OCI-M2 (cell line): ENCODE measurements around the gene BBIP1.
A peak's percentile ranks its signal among the peaks of the same experiment; 100 is the strongest.
"Not testable (repeated sequence)": the region's sequence is repeated elsewhere in the genome, so short reads cannot be mapped to it uniquely, and the experiment has no call there.

Experiments used
- DNase-seq: peaks from one replicate; lab custom pipeline; 2025; ENCODE audit not compliant: unreplicated experiment; lab: John Stamatoyannopoulos, UW

Gene BBIP1

DNA sequence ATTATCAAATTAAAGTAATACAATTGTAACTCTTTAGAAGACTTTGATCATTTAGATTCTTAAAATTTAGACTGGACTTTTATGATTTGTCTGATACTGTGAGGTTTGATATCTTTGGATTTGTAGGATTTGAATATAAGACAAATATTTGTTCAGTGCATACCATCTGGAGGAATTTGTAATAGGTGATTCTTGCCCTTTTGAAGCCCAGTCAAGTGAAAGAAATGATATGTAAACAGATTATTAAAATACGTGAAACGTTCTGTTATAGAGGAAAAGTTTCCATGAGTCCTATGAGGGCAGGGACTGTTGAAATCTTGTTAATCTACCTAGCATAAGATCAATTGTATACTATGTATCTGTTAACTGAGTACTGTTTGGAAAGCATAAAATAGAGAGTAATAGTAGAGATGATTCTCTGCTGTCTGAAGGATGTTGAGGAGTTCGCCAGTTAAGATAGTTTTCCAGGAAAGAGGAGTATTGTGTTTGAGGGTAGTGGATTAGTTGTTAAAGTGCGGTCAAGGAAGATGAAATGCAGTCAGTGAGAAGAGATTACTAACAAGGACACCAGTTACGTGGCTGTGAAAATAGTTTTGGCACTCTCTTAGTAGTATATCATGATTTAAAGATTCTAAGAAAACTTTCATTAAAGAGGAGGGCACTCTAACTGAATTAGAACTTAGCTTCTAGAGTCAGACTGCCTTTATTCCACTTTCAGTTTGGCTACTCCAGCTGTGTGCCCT, 32.9 kb downstream of the BBIP1 start:
- DNase-seq, result no peak

DNA sequence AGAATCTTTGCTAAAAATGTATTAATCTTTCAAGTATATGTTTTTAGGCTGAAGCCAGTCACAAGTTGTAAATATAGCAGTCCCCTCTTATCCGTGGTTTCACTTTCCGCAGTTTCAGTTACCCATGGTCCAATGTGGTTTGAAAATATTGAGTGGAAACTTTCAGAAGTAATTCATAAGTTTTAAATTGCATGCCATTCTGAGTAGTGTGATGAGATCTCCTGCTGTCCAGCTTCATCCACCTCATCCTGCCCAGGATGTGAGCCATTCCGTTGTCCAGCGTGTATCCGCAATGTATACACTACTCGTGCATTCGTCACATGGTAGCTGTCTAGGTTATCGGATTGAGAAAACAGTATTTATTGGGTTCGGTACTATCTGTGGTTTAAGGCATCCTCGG, 35.1 kb downstream of the BBIP1 start:
- no peak for DNase-seq

DNA sequence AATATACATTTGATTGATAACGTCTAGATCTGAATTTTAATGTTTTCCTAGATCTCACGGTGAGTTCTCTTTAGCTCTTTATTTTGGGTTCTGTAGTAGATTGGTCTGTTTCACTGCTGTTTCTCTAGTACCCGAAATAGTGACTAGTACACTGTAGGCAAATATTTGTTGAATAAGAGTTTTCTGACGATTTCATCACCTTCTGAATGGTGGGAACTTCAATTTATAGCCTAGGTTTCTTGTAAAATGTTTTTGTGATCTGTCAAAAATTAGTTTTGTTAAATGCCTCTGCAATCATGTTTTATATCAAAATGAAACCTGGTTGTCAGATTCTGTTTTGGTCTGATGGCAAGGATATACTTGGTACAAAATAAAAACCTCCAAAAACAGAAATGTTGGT, 37.1 kb downstream of the BBIP1 start:
- DNase-seq, result no peak

DNA sequence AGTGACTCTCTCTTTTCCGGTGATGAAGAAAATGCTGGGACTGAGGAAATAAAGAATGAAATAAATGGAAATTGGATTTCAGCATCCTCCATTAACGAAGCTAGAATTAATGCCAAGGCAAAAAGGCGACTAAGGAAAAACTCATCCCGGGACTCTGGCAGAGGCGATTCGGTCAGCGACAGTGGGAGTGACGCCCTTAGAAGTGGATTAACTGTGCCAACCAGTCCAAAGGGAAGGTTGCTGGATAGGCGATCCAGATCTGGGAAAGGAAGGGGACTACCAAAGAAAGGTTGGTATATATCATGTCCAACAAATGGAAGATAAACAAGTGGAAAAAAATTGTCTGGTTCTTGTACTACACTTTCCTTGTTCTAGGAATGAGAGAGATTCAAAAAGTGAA, 37.7 kb downstream of the BBIP1 start:
- DNase-seq, result no peak

DNA sequence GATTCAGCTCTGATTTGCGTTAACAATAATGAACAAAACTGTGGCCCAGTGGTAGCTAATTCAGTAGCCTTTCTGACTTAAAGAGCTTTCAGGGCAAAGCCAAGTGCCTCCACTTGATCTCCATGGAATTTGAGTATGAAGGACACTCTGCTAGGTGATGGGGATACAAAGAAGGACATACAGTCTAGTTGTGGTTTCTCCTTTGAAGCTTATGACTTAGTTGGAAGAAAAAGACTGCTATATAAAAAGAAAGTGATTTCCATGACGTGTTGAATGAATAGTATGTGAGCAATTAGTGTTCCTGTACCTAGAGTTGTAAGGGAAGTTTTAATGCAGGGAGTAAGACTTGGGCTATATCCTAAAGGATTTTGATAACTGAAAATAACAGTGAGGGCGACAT, 39.0 kb downstream of the BBIP1 start:
- DNase-seq, result no peak

DNA sequence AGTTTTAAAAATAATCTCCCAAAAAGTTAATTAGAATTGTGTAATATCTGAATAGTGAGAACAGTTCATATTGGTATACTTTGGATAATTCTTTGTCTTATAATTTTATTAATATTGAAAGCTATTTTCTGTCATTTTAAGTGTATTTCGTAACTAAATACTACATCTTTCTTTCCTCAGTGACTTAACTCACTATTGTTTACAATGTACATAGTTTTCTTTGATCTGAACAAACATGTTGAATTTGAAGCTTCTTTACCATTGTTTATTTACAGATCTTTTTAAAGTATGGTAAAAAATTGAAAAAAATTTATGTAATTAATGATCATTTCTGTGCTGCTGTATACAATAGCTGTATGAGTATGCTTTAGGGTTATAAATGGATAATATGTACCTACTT, 42.2 kb downstream of the BBIP1 start:
- no peak for DNase-seq

DNA sequence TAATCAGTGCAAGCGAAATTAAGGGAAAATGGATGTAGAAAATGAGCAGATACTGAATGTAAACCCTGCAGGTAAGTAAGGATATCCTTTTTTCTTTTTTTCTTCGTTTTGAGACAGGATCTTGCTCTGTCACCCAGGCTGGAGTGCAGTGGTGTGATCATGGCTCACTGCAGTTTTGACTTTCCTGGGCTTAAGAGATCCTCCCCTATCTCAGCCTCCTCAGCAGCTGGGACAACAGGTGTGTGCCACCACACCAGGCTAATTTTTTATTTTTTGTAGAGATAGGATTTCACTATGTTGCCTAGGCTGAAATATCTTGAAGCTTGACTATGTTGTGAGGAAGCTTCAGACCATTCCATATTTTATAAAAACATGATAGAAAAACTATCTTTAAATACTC, 43.0 kb downstream of the BBIP1 start:
- no peak for DNase-seq

DNA sequence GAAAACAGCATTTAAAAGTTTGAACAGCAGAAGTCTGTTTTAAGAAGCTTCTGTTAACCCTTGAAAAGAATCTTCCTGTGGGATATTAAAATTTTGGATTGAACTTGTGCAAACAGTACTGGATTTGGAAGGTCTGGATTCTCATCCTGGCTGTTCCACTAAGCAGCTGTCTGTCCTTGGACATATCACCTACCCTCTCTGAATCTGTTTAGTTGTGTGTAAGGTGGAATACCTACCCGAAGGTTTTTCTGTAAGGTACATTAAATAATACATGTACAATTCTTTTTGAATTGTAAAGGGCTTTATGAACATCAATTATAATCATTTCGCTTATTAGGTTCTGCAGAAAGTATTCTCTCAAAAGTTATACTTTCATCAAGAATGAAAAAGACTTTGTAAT, 45.0 kb downstream of the BBIP1 start:
- DNase-seq, result no peak

DNA sequence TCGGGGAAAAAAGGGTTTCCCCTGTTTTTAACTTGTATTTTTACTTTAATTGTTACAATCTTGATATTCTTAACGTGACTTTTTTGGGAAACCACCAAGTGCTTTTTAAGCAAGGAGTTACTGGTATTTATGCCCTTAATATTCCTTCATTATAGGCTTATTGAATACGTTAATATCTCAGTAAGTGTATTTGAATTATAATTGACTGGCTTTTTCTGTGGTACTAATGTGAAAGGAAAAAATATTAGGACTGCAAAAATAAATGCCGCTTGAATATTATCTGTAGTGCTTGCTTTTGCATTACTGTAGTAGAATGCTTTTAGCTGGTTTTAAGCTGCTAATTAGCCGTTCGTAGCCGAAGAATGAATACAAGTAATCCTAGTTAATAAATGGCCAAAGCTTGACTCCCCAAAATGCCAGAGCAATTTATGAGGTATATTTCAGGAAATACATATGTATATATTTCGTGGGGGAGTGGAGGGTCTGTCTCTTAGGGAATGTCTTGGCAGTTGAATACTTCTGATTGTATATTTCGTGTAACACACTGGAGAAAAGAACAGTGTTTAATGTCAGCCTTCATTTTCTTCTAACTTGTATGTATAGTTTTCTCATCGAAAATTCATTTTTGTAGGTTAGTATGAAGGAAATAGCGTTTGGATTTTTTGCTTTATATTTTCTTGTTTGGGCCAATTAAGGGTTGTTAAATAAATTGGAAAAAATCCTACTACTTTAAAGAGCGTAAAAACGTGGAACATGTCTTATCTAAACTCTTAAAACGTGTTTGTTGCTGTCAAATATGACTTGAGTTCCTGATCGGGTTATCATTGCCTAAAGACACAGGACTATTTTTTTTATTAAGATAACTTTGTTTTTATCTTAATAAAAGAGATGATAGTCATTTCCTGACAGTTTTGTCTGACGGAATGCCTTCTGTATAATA, 45.7 kb downstream of the BBIP1 start:
- DNase-seq, result no peak

DNA sequence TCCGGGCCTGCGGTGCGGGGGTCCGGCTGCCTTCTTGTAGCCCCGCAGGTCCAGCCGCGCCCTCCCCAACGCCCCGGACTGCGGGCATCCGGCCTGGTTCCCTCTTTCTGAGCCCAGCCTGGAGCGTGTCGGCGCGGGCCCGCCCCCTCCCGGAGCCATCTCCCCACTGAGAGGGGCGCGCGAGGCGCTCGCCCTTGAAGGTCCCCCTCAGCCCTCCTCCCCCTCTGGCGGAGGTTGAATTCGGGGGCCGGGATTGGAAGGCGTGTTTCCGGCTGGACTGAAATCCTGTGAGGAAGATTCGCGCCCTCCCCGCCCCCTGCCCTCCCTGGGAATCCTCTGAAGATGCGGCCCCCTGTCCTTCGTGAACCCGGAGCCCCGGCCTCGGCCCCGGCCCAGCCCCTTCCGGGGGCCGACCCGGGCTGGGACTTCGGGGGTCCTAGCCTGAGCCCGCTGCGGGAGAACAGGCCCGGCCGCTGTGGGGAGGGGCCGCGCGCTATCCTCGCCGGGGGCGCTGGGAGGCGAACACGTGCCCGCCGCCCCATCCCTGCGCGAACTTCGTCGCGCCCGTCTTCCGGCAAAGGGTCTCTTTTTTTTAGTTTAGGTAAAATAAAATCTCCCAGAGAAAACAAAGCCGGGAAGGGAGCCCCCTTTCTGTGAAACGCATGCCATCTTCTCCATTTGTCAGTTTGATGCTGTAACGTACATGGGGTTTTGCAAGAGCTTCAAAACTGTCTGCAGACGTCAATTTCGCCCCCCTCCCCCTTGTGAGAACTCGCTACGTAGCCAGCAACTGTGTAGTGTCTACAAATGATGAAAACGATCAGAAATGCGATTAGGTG, 46.6 kb downstream of the BBIP1 start:
- DNase-seq, result no peak

DNA sequence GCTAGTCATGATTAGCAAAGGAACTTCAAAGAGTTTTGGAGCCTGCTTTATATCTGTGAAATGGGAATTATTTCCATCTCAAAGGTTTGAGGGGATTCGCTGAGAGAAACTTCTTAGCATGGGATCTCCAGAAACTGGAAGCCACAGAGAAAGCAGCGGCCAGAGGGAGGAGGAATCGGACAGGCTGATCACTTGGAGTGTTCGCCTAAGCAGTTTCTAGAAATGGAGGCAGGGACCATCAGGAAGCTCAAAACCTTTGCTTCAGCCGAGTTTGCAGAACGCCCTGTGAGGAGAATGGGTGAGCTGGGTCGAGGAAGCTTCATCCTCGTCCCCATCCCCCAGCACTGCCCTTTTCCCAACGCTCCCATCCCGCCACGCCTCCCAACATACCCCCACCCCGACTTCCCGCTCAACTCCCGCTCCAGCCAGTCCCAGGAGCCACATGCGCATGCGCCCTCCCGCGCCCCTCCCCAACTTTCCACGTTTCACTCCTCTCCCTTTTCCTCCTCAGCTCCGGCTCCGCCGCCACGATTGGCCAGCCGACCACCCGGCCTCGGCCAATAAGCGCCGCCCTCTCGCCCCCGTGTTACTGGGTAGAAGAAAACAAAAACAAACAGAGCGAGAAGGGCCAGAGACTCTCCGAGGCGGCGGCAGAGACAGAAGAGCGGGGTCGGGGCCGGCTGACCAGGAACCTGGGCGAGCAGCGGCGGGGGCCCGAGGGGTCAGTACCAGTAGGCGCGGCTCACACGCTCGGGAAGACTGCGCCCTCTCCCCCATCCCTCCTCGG, 47.5 kb downstream of the BBIP1 start, which contains the start of gene PDCD4:
PDCD4 (plus strand) TSS at position 631 of the 787 bp plus-strand sequence. CDS start 4,100 bp downstream, outside the sequence.
- DNase-seq, result peak; percentile 81

DNA sequence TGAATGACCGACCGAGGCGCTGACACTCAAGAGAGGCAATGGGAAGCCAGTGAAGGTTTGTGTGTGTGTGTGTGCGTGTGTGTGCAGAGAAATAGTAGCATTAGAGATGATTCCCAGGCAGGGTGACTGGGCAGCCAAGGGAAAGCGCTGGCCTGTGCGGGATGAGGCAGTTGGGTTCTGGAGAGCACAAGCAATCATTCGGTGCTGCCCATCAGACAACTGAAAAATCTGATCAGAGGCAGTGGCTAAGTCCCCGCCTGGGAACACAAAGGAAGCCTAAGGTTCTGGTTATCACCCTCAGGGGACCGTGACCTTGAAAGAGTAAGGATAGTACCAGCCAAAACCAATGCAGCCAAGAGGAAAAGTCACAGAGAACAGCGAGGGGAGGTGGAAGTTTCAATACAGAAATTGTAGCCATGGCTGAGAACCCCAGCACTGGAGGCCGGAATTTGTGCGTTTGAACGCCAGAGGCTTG, 48.1 kb downstream of the BBIP1 start:
- DNase-seq, result no peak

DNA sequence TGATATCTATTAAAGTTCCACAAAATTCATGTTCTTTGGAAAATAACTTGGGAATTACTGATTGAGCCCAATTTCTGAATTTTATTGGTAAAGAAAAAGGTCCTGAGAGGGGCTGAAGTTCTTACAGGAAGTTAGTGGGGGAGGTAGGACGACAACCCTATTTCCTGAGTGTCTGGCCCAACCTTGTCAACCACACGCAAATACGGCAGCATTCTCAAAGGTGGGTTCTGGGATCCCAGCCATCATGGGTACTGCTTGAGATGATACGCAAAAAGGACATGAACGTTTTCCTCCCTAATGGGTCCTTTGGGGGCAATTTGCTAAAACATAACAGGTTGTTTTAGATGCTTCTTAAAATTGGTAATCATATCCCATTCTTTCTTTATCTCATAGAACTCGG, 50.0 kb downstream of the BBIP1 start:
- DNase-seq, result no peak

DNA sequence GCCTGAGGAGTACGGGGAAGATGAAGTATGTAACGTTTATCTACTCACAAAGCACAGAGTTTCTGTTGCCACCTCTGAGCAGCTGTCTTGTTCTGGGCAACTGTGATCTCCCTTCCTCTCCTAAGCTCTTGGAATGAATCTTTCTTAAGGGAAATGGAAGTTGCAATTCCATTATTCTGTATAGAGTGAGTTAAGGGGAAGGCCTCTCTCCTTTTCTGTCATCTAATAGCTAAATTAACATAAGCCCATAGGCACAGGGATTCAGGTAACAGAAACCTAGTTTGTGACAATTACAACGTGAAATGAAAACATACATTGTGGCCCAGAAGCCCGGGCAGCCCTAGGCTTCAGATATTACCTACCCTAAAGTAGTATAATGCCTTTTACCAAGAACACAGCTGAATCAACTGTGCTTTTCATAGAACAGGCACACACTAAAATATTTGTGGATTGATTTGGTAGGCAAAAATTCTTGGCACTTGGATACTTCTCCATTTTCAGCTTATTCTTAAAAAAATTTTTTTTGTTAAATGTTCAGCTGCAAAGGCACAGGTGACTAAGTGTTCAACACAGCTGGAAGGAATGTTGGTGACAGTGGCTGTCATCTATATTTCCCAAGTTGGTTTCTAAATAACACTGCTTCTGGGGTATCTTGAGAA, 51.0 kb downstream of the BBIP1 start:
- no peak for DNase-seq

DNA sequence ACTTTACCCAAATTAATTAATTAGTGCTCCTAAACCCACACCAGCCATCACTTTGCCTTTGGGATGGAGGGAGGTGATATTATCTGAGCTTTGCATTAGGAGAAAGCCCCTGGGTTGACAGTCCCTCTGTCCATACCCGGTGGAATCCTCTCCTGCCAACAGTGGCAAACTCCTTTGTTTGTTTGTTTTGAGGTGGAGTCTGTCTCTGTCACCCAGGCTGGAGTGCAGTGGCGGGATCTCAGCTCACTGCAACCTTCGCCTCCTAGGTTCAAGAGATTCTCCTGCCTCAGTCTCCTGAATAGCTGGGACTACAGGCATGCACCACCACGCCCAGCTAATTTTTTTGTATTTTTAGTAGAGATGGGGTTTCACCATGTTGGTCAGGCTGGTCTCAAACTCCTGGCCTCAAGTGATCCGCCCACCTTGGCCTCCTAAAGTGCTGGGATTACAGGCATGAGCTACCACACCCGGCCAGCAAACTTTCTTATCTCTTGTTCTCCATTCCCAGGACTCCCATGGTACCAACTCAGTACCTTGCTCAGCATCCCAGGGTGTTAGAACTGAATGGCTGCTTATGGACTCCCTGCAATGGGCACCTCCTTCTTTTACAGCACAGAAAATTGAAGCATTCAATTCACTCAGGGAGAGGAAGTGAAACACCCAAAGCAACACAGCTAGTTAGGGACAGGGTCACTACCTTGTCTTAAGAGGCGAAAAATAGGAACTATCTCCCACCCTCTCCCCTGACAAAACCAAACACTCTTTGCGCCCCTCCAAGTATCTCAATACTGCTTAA, 51.8 kb downstream of the BBIP1 start:
- DNase-seq, result not testable (repeated sequence)

DNA sequence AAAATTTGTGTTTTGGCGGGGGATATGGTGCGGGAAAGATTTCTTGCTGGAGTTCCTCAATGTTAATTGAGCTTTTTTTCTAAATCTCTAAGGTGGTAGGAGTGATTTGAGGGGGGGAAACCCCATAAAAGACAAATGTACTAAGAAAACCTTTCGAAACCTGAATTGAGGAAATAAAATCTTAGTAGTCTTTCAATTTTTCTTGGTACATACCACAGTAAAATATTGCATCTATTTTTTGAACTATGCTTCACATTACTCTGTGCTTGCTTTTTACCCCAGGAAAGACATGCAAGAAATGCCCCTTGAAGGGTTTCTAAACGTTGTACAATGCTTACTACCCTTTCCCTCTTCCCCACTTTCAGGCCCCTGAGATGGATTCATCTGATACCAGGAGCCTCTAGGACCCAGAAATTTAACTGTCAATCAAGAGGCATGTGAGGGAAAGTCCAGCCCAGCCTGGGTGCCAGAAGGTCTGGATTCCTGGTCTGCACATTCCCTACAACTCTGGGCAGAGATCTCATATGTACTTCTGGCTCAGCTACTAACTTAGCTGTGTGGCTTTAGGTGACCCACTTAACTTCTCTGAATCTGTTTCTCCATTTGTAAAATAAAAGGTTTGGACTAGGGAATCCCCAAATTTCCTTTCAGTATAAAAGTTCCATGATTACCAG, 53.0 kb downstream of the BBIP1 start:
- no peak for DNase-seq

DNA sequence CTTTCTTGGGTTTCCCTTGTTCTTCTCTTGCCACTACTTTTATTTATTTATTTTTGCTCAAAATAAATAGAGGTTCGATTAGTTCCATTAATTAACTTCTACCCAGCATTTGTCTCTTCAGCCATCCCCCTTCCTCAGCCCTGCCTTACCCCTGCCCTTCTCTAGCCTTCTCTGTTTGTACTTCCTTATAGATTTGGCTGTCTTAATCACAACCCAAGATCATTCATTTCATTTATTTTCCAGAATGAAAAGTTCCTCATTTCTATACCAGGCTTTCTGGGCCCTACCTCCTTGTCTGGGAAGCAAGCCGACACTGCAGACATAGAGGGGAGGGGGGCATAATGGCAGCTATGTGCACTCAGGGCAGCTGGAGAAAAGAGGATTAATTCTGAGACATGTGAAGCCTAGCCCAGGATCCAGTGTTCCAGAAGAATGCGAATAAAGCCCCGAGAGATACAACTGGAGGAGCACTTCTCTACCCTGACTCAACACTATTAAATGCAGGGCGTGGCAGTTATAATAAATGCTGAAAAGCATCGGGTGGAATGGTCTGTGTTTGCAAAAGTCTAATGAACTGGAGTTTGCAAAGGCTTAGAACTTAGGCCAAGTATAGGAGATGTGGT, 53.7 kb downstream of the BBIP1 start:
- no peak for DNase-seq

DNA sequence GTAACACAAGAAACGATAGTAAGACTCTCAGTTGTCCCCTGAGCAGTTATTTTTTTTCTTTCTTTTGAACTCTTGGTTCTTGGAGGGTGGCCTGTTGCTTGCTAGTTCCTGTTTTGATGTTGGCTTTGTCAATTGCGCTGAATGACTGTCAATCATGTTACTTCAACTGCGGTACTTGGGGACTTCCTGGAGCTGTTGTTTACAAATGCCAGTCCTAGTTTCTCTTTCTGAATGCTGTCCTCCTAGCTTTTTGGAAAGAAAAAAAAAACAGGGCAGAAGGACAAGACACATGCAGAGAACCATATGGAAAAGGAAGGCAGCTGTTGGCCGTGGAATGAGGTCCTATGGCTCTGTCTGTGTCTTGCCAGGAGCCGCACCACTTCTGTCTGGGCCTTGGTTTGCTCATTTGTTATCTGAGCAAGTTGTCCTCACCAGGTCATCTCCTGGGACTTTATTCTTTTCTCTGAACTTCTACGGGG, 54.3 kb downstream of the BBIP1 start:
- no peak for DNase-seq
